ENCODE results near the gene C10orf95.

DNA sequence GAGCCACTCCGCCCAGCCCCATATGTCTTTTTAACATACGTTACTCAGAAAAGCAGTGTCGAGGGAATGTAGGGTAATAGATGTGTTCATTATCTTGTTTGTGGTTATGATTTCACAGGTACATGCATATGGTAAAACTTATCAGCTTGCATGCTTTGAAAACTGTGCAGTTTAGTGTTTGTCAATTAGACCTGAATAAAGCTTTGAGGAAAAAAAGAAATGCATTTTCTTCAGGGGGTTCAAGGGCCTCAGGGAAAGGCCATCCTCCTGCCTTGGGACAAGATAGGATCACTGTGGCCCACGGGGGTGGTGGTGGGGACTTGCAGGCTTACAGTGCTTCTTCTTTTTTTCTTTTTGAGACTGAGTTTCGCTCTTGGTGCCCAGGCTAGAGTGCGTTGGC, 16.0 kb upstream of the C10orf95 start:
- TF ChIP-seq, protein P1, sequence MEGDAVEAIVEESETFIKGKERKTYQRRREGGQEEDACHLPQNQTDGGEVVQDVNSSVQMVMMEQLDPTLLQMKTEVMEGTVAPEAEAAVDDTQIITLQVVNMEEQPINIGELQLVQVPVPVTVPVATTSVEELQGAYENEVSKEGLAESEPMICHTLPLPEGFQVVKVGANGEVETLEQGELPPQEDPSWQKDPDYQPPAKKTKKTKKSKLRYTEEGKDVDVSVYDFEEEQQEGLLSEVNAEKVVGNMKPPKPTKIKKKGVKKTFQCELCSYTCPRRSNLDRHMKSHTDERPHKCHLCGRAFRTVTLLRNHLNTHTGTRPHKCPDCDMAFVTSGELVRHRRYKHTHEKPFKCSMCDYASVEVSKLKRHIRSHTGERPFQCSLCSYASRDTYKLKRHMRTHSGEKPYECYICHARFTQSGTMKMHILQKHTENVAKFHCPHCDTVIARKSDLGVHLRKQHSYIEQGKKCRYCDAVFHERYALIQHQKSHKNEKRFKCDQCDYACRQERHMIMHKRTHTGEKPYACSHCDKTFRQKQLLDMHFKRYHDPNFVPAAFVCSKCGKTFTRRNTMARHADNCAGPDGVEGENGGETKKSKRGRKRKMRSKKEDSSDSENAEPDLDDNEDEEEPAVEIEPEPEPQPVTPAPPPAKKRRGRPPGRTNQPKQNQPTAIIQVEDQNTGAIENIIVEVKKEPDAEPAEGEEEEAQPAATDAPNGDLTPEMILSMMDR (IDR thresholded peaks at IDR 0.05; ENCODE audit: low read depth, low read length, poor library complexity, severe bottlenecking) = no peak
- TF ChIP-seq EZH2phosphoT487 (IDR thresholded peaks at IDR 0.05; ENCODE audit: borderline replicate concordance, low read length) = no peak

Data from DOHH2 (cell line).